Endodermal cell (in vitro differentiated cells): Measurements from ENCODE around the gene CLK4. TPM values are rescaled to one million over a fixed set of nuclear protein-coding genes. Genes with fewer than 3 reads are reported as not detected.

ENCODE experiments used
- DNase-seq: peaks from one replicate; pipeline ENCODE4 v3.0.0-alpha.2; 2017
- H3K27ac ChIP-seq: 2 replicates; pipeline ENCODE4 v1.5.1; 2013; ENCODE audit warnings: mild to moderate bottlenecking, low read depth, low read length, moderate library complexity
- H3K27me3 ChIP-seq: 2 replicates; pipeline ENCODE4 v1.6.1; 2013; ENCODE audit warnings: mild to moderate bottlenecking, low read length, moderate library complexity; ENCODE audit not compliant: insufficient read depth, control insufficient read depth, poor library complexity, severe bottlenecking
- H3K36me3 ChIP-seq: 2 replicates; pipeline ENCODE4 v1.7.0; 2013; ENCODE audit warnings: mild to moderate bottlenecking, low read length, moderate library complexity; ENCODE audit not compliant: control insufficient read depth, insufficient read depth
- H3K4me1 ChIP-seq: one replicate; pipeline ENCODE4 v1.7.0; 2013; ENCODE audit warnings: low read length; ENCODE audit not compliant: control insufficient read depth, insufficient read depth
- H3K4me3 ChIP-seq: 2 replicates; pipeline ENCODE4 v1.5.1; 2013; ENCODE audit warnings: mild to moderate bottlenecking, low read length, moderate library complexity
- H3K9ac ChIP-seq: 2 replicates; pipeline ENCODE4 v1.6.1; 2013; ENCODE audit warnings: mild to moderate bottlenecking, low read length, moderate library complexity; ENCODE audit not compliant: poor library complexity, severe bottlenecking; ENCODE audit errors: extremely low read depth
- H3K9me3 ChIP-seq: 2 replicates; pipeline ENCODE4 v1.6.1; 2013; ENCODE audit warnings: mild to moderate bottlenecking, low read length, moderate library complexity; ENCODE audit not compliant: control insufficient read depth
- H3K27ac Mint-ChIP-seq: 2 replicates; pipeline ENCODE4 v1.8.0; 2020; ENCODE audit warnings: mixed read lengths
- H3K27me3 Mint-ChIP-seq: 2 replicates; pipeline ENCODE4 v1.8.0; 2021; ENCODE audit warnings: mild to moderate bottlenecking, mixed read lengths; ENCODE audit not compliant: insufficient read depth
- H3K36me3 Mint-ChIP-seq: 2 replicates; pipeline ENCODE4 v1.8.0; 2020; ENCODE audit warnings: low read depth, mixed read lengths
- H3K4me1 Mint-ChIP-seq: 2 replicates; pipeline ENCODE4 v1.8.0; 2020; ENCODE audit warnings: mixed read lengths
- H3K4me3 Mint-ChIP-seq: 2 replicates; pipeline ENCODE4 v1.8.0; 2020; ENCODE audit warnings: mild to moderate bottlenecking, moderate library complexity, mixed read lengths
- H3K9me3 Mint-ChIP-seq: 2 replicates; pipeline ENCODE4 v1.8.0; 2020; ENCODE audit warnings: mild to moderate bottlenecking, mixed read lengths
- CTCF ChIP-seq: fragments of 200-600 bp; sonication (generic); conservative IDR thresholded peaks from 2 replicates; pipeline ENCODE4 v1.5.0; 2021; ENCODE audit warnings: antibody characterized with exemption, mild to moderate bottlenecking
- WGBS, 2 experiments: methylation state at CpG; one replicate each; pipeline versions ENCODE4 v1.1.5 to v1.1.7; 2013; ENCODE audit warnings: missing lambda C conversion rate in 2 of 2, mixed read lengths in 1 of 2; ENCODE audit not compliant: insufficient coverage in 1 of 2, insufficient read length in 1 of 2; 5-methylcytosine and 5-hydroxymethylcytosine counted together
- total RNA-seq, 2 donors: library from RNA; stranded (reverse); fragmentation: NEBNext Ultra II Directional in 1 of 2; extraction: Animal tissue kit (Norgen Biotek cat#: 25700) in 1 of 2; gene quantifications; 2 replicates in 1 of 2; 3 replicates in 1 of 2; pipeline ENCODE4 v1.2.1, GENCODE V29; 2021

CLK4 gene
- total RNA-seq, 2 donors from 2014 or later: 14.9 to 19.4 TPM

- no peaks in the 10 kb centered on the region for H3K36me3 ChIP-seq
- 58 to 62% methylated on average over 7 to 8 of the region's 8 CpGs for WGBS, 2 experiments
- Mint-ChIP-seq H3K4me1 (peaks cover 53% of the 10 kb centered on the region), H3K27me3 (no peaks in the 10 kb centered on the region), H3K36me3 (peaks cover 27% of the 10 kb centered on the region), H3K9me3 (peaks cover 4% of the 10 kb centered on the region), H3K4me3 (peak overlapping the region; percentile 37), H3K27ac (peak overlapping the region; percentile 94)
- peak overlapping the region; percentile 15 for H3K9ac ChIP-seq
- H3K4me1 ChIP-seq: peaks cover 10% of the 10 kb centered on the region
- no peak overlapping the region for H3K27ac ChIP-seq
- H3K9me3 ChIP-seq: no peaks in the 10 kb centered on the region
- TF ChIP-seq CTCF: no peak
- peak overlapping the region; percentile 72 for H3K4me3 ChIP-seq
- H3K27me3 ChIP-seq: no peaks in the 10 kb centered on the region
- DNase-seq: peak; percentile 55
These were observed 63.2 kb downstream of the CLK4 start for GRCh38 chr5:178563621-178564020.

DNA sequence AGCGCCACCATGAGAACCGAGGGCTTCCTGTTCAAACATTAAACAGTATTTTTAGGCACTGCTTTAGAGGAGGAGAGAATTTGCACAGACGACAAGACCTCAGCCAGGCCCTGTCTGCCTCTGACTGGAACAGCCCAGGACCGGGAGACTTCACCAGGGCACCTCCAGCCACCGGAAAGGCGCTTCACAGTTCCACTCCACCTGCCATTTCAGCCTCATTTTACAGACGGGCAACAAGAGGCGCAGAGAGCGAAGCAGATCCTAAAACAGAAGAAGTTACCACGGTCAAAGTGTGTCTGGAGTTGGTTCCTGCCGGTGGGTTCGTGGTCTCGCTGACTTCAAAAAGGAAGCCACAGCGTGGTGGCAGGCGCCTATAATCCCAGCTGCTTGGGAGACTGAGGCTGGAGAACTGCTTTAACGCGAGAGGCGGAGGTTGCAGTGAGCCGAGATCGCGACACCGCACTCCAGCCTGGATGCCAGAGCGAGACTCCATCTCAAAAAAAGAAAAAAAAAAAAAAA, 65.0 kb downstream of the CLK4 start:
- peak; percentile 44 for DNase-seq
- TF ChIP-seq CTCF: no peak
- Histone ChIP-seq H3K4me1 (peaks cover 10% of the 10 kb centered on the region), H3K27me3 (no peaks in the 10 kb centered on the region), H3K27ac (no peak overlapping the region), H3K36me3 (no peaks in the 10 kb centered on the region), H3K4me3 (no peak overlapping the region), H3K9me3 (no peaks in the 10 kb centered on the region), H3K9ac (no peak overlapping the region)
- peaks cover 4% of the 10 kb centered on the region for H3K9me3 Mint-ChIP-seq
- no peak overlapping the region for H3K4me3 Mint-ChIP-seq
- peak overlapping the region; percentile 64 for H3K27ac Mint-ChIP-seq
- no peaks in the 10 kb centered on the region for H3K27me3 Mint-ChIP-seq
- WGBS, 2 experiments: 94% methylated on average over 10 to 23 of the region's 23 CpGs
- H3K4me1 Mint-ChIP-seq: peaks cover 56% of the 10 kb centered on the region
- peaks cover 29% of the 10 kb centered on the region for H3K36me3 Mint-ChIP-seq

DNA sequence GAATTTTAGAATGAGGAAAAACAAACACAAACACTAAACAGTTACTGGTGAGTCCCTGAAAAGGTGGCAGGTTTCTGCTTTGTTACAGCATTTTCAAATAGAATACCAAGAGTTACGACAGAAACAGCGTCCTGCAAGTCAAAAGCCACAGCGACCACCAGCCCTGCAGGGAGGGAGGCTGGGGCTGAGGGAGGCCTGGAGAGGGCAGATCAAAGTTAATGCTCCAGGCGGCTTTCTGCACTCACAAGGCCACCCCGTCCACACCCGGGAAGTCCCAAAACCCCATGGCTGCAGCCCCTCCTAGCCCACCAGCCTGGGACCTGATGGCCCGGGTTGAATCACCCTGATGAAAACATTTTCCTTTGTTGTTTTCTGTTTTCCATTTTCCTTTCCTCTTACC, 65.9 kb downstream of the CLK4 start:
- Histone ChIP-seq H3K27ac (no peak overlapping the region), H3K36me3 (no peaks in the 10 kb centered on the region), H3K9ac (no peak overlapping the region), H3K4me1 (peaks cover 10% of the 10 kb centered on the region), H3K4me3 (no peak overlapping the region), H3K27me3 (no peaks in the 10 kb centered on the region), H3K9me3 (no peaks in the 10 kb centered on the region)
- Mint-ChIP-seq H3K36me3 (peaks cover 31% of the 10 kb centered on the region), H3K27ac (peak overlapping the region; percentile 64), H3K27me3 (no peaks in the 10 kb centered on the region), H3K4me1 (peaks cover 55% of the 10 kb centered on the region), H3K4me3 (no peak overlapping the region), H3K9me3 (peaks cover 4% of the 10 kb centered on the region)
- WGBS, 2 experiments: 65 to 75% methylated on average over 7 of the region's 7 CpGs
- no peak for TF ChIP-seq CTCF
- DNase-seq: peak; percentile 55
